IPS-18a (cell line): Measurements from ENCODE around the gene AGAP1.

Experiments used
- H3K27ac ChIP-seq: one replicate; pipeline ENCODE4 v1.5.1; 2013; ENCODE audit warnings: low read length
- H3K27me3 ChIP-seq: one replicate; pipeline ENCODE4 v1.6.1; 2013; ENCODE audit warnings: mild to moderate bottlenecking, low read length; ENCODE audit not compliant: control insufficient read depth, insufficient read depth
- H3K36me3 ChIP-seq: one replicate; pipeline ENCODE4 v1.6.1; 2013; ENCODE audit warnings: low read depth, low read length; ENCODE audit not compliant: control insufficient read depth
- H3K4me1 ChIP-seq: one replicate; pipeline ENCODE4 v1.6.1; 2013; ENCODE audit warnings: low read depth, low read length; ENCODE audit not compliant: control insufficient read depth
- H3K4me3 ChIP-seq: one replicate; pipeline ENCODE4 v1.5.1; 2013; ENCODE audit warnings: low read length
- H3K9ac ChIP-seq: one replicate; pipeline ENCODE4 v1.6.1; 2013; ENCODE audit warnings: mild to moderate bottlenecking, low read length, moderate library complexity
- H3K9me3 ChIP-seq: one replicate; pipeline ENCODE4 v1.6.1; 2013; ENCODE audit warnings: low read depth, low read length; ENCODE audit not compliant: control insufficient read depth

Gene AGAP1

GRCh38 chr2:235566415-235566814 is 72.6 kb downstream of the AGAP1 start:
- no peak overlapping the region for H3K4me3 ChIP-seq
- H3K4me1 ChIP-seq = peaks cover 17% of the 10 kb centered on the region
- no peak overlapping the region for H3K9ac ChIP-seq
- no peaks in the 10 kb centered on the region for H3K27me3 ChIP-seq
- H3K36me3 ChIP-seq = no peaks in the 10 kb centered on the region
- no peak overlapping the region for H3K27ac ChIP-seq
- no peaks in the 10 kb centered on the region for H3K9me3 ChIP-seq

GRCh38 chr2:235566931-235567495 is 73.2 kb downstream of the AGAP1 start:
- H3K4me3 ChIP-seq = no peak overlapping the region
- peaks cover 14% of the 10 kb centered on the region for H3K4me1 ChIP-seq
- H3K9ac ChIP-seq = no peak overlapping the region
- no peaks in the 10 kb centered on the region for H3K36me3 ChIP-seq
- no peaks in the 10 kb centered on the region for H3K9me3 ChIP-seq
- H3K27ac ChIP-seq = no peak overlapping the region
- H3K27me3 ChIP-seq = no peaks in the 10 kb centered on the region

DNA sequence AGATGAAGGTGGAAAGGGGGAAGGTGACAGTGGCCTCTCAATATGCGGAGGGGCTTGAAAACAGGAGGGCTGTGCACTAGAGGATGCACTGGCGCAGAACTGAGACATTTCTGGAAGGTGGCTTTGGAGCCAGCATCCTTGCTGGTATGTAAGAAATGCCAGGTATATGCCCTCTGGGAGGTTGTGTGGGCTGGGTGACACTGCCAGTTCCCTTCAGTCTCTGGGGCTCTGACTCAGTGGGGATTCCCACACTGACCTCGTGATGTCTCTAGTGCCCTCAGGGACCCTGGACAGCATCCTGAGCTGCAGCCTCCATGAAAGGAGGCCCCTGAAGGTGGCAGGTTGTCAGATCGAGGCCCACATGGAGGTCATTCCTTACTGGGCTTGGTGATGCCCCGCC is 74.0 kb downstream of the AGAP1 start:
- no peak overlapping the region for H3K4me3 ChIP-seq
- H3K27ac ChIP-seq = no peak overlapping the region
- no peaks in the 10 kb centered on the region for H3K27me3 ChIP-seq
- H3K9ac ChIP-seq = no peak overlapping the region
- no peaks in the 10 kb centered on the region for H3K9me3 ChIP-seq
- no peaks in the 10 kb centered on the region for H3K36me3 ChIP-seq
- H3K4me1 ChIP-seq = peaks cover 8% of the 10 kb centered on the region

- H3K4me3 ChIP-seq = no peak overlapping the region
- H3K27me3 ChIP-seq = no peaks in the 10 kb centered on the region
- peaks cover 12% of the 10 kb centered on the region for H3K4me1 ChIP-seq
- H3K9me3 ChIP-seq = no peaks in the 10 kb centered on the region
- no peak overlapping the region for H3K27ac ChIP-seq
- no peaks in the 10 kb centered on the region for H3K36me3 ChIP-seq
- H3K9ac ChIP-seq = no peak overlapping the region
Measured at GRCh38 chr2:235568431-235568830, 74.6 kb downstream of the AGAP1 start.

DNA sequence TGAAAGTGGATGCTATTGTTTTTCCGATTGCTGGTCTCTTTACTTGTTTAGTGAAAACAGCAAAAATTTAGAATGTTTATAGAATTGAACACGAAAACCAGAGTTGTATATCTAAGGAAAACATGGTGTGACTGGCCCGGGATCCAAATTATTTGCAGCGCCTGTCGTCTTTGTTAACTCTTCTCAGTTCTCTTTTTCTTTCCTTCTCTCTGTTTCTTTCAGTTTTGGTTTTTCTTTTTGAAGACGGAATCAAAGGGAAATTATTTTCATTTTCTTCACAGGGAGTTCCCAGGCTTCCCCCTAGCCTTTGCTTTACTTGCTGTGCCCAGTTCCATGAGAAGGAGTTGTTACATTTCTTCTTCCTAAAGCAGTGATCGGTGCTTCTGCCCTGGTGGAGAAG is 76.0 kb downstream of the AGAP1 start:
- Histone ChIP-seq H3K27me3 (no peaks in the 10 kb centered on the region), H3K4me1 (peaks cover 21% of the 10 kb centered on the region), H3K36me3 (no peaks in the 10 kb centered on the region), H3K9me3 (no peaks in the 10 kb centered on the region), H3K27ac (no peak overlapping the region), H3K4me3 (no peak overlapping the region), H3K9ac (no peak overlapping the region)

- Histone ChIP-seq H3K9me3 (no peaks in the 10 kb centered on the region), H3K36me3 (no peaks in the 10 kb centered on the region), H3K4me1 (peaks cover 21% of the 10 kb centered on the region), H3K4me3 (no peak overlapping the region), H3K9ac (no peak overlapping the region), H3K27me3 (no peaks in the 10 kb centered on the region), H3K27ac (no peak overlapping the region)
Measured at GRCh38 chr2:235570256-235570655, 76.4 kb downstream of the AGAP1 start.

- H3K9me3 ChIP-seq = no peaks in the 10 kb centered on the region
- H3K9ac ChIP-seq = no peak overlapping the region
- no peaks in the 10 kb centered on the region for H3K27me3 ChIP-seq
- no peaks in the 10 kb centered on the region for H3K36me3 ChIP-seq
- no peak overlapping the region for H3K27ac ChIP-seq
- H3K4me3 ChIP-seq = no peak overlapping the region
- peaks cover 21% of the 10 kb centered on the region for H3K4me1 ChIP-seq
Measured at GRCh38 chr2:235570966-235571692, 77.3 kb downstream of the AGAP1 start.

DNA sequence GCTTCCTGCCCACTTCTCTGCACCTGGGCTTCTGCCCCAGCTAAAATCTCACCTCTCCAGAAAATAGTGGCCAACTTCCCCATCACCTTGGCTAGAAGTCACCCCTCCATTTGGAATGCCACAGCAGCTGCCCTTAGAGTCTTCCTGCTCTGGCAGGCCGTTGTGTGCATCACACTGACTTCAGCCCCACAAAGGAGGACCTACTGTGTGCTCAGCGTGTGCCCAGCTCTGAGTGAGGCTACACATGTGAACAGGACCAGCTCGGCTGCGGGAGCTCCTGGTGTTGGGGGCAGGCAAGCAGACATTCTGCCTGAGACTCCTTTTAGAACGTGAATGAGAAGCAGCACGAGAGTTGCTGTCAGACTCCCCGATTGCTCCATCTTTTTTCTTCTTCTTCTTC is 78.7 kb downstream of the AGAP1 start:
- H3K27me3 ChIP-seq = no peaks in the 10 kb centered on the region
- no peak overlapping the region for H3K9ac ChIP-seq
- no peaks in the 10 kb centered on the region for H3K9me3 ChIP-seq
- H3K4me1 ChIP-seq = peaks cover 27% of the 10 kb centered on the region
- no peak overlapping the region for H3K4me3 ChIP-seq
- H3K27ac ChIP-seq = no peak overlapping the region
- H3K36me3 ChIP-seq = no peaks in the 10 kb centered on the region

- Histone ChIP-seq H3K4me1 (peaks cover 33% of the 10 kb centered on the region), H3K9ac (no peak overlapping the region), H3K27me3 (no peaks in the 10 kb centered on the region), H3K4me3 (no peak overlapping the region), H3K9me3 (no peaks in the 10 kb centered on the region), H3K36me3 (no peaks in the 10 kb centered on the region), H3K27ac (no peak overlapping the region)
Measured at GRCh38 chr2:235573331-235574221, 79.7 kb downstream of the AGAP1 start.

GRCh38 chr2:235575431-235575830 is 81.6 kb downstream of the AGAP1 start:
- Histone ChIP-seq H3K4me3 (no peak overlapping the region), H3K27ac (no peak overlapping the region), H3K27me3 (no peaks in the 10 kb centered on the region), H3K9me3 (no peaks in the 10 kb centered on the region), H3K36me3 (no peaks in the 10 kb centered on the region), H3K4me1 (peaks cover 27% of the 10 kb centered on the region), H3K9ac (no peak overlapping the region)

- no peak overlapping the region for H3K9ac ChIP-seq
- no peaks in the 10 kb centered on the region for H3K27me3 ChIP-seq
- H3K36me3 ChIP-seq = no peaks in the 10 kb centered on the region
- H3K4me1 ChIP-seq = peaks cover 29% of the 10 kb centered on the region
- no peak overlapping the region for H3K4me3 ChIP-seq
- H3K9me3 ChIP-seq = no peaks in the 10 kb centered on the region
- H3K27ac ChIP-seq = no peak overlapping the region
Measured at GRCh38 chr2:235575904-235576303, 82.1 kb downstream of the AGAP1 start.
